GM23338 (cell line): ENCODE results near the gene NTRK1. TPM values are rescaled to one million over a fixed set of nuclear protein-coding genes. Genes with fewer than 3 reads are reported as not detected.
A peak's percentile ranks its signal among the peaks of the same experiment; 100 is the strongest.

Source experiments
- ATAC-seq: fragments of 200-7000 bp; cut with Tn5 transposase; 3 replicates; pipeline ENCODE4 v1.9.1; 2020
- DNase-seq: peaks from one replicate; pipeline ENCODE4 v3.0.0-alpha.2; 2015; ENCODE audit warnings: low spot score
- H2AFZ ChIP-seq: fragments of 200-600 bp; sonication (generic); 2 replicates; pipeline ENCODE4 v1.8.0; 2016; ENCODE audit warnings: antibody characterized with exemption, mild to moderate bottlenecking, moderate library complexity
- H3F3A ChIP-seq: fragments of 200-600 bp; sonication (generic); replicated peaks from 2 replicates; pipeline ENCODE4 v1.8.0; 2017; ENCODE audit warnings: antibody characterized with exemption, mixed run types, low read depth
- H3K27ac ChIP-seq: fragments of 200-600 bp; sonication (generic); 2 replicates; pipeline ENCODE4 v1.6.1; 2016; ENCODE audit warnings: low read depth
- H3K27me3 ChIP-seq: fragments of 200-600 bp; sonication (generic); 2 replicates; pipeline ENCODE4 v1.8.0; 2016; ENCODE audit warnings: mild to moderate bottlenecking, mixed run types, moderate library complexity; ENCODE audit not compliant: insufficient read depth
- H3K36me3 ChIP-seq: fragments of 200-600 bp; sonication (generic); 2 replicates; pipeline ENCODE4 v1.8.0; 2016; ENCODE audit warnings: mild to moderate bottlenecking; ENCODE audit not compliant: insufficient read depth
- H3K4me1 ChIP-seq: fragments of 200-600 bp; sonication (generic); 2 replicates; pipeline ENCODE4 v1.8.0; 2016; ENCODE audit warnings: mild to moderate bottlenecking, moderate library complexity; ENCODE audit not compliant: insufficient read depth
- H3K4me2 ChIP-seq: fragments of 200-600 bp; sonication (generic); 2 replicates; pipeline ENCODE4 v1.7.1; 2017; ENCODE audit warnings: mixed run types
- H3K4me3 ChIP-seq: fragments of 200-600 bp; sonication (generic); 2 replicates; pipeline ENCODE4 v1.6.1; 2016; ENCODE audit warnings: mixed run types
- H3K79me2 ChIP-seq: fragments of 200-600 bp; sonication (generic); replicated peaks from 2 replicates; pipeline ENCODE4 v1.8.0; 2017; ENCODE audit warnings: mild to moderate bottlenecking; ENCODE audit not compliant: insufficient read depth
- H3K9me2 ChIP-seq: fragments of 200-600 bp; sonication (generic); 2 replicates; pipeline ENCODE4 v1.8.0; 2017; ENCODE audit not compliant: insufficient read depth
- H4K20me1 ChIP-seq: fragments of 200-600 bp; sonication (generic); replicated peaks from 2 replicates; pipeline ENCODE4 v1.8.0; 2017; ENCODE audit warnings: mild to moderate bottlenecking; ENCODE audit not compliant: insufficient read depth
- H3K27ac Mint-ChIP-seq: 2 replicates; pipeline ENCODE4 v1.8.0; 2020; ENCODE audit warnings: inconsistent platforms, mild to moderate bottlenecking, moderate library complexity, mixed read lengths
- H3K27me3 Mint-ChIP-seq: 3 replicates; pipeline ENCODE4 v1.8.0; 2022; ENCODE audit warnings: low read depth, mild to moderate bottlenecking, moderate library complexity, mixed read lengths, inconsistent platforms; ENCODE audit not compliant: insufficient read depth, poor library complexity
- H3K36me3 Mint-ChIP-seq: 3 replicates; pipeline ENCODE4 v1.8.0; 2021; ENCODE audit warnings: low read depth, mild to moderate bottlenecking, inconsistent platforms, moderate library complexity, mixed read lengths
- H3K4me1 Mint-ChIP-seq: 3 replicates; pipeline ENCODE4 v1.8.0; 2020; ENCODE audit warnings: mild to moderate bottlenecking, inconsistent platforms, mixed read lengths
- H3K4me3 Mint-ChIP-seq: 3 replicates; pipeline ENCODE4 v1.8.0; 2021; ENCODE audit warnings: moderate library complexity, mild to moderate bottlenecking, inconsistent platforms, mixed read lengths
- H3K9me3 Mint-ChIP-seq: 3 replicates; pipeline ENCODE4 v1.8.0; 2020; ENCODE audit warnings: moderate library complexity, mild to moderate bottlenecking, inconsistent platforms, mixed read lengths
- CTCF ChIP-seq, 2 experiments: fragments of 200-600 bp in 1 of 2; sonication (generic) in 1 of 2; conservative IDR thresholded peaks; 2 replicates each; pipeline versions ENCODE4 v1.5.1 to v1.6.1; 2016 to 2017; ENCODE audit warnings: antibody characterized with exemption in 2 of 2, low read depth in 2 of 2, mild to moderate bottlenecking in 2 of 2, moderate library complexity in 1 of 2
- ETS1 ChIP-seq: IDR thresholded peaks from 2 replicates; pipeline ENCODE4 v1.6.1; 2016; ENCODE audit warnings: antibody characterized with exemption
- JUNB ChIP-seq: IDR thresholded peaks from one replicate; pipeline ENCODE4 v1.6.1; 2016; ENCODE audit warnings: antibody characterized with exemption; ENCODE audit not compliant: unreplicated experiment
- POLR2AphosphoS5 ChIP-seq: IDR thresholded peaks from 2 replicates; pipeline ENCODE4 v1.6.1; 2016; ENCODE audit warnings: antibody characterized with exemption, low read depth
- ZNF114 ChIP-seq: fragments of 250-450 bp; sonication (Bioruptor Pico); IDR thresholded peaks from 2 replicates; pipeline ENCODE4 v1.5.0; 2020; ENCODE audit warnings: mild to moderate bottlenecking, moderate library complexity
- ZNF331 ChIP-seq: fragments of 250-450 bp; sonication (Bioruptor Pico); IDR thresholded peaks from 2 replicates; pipeline ENCODE4 v1.5.0; 2020; ENCODE audit warnings: low read depth, mild to moderate bottlenecking, moderate library complexity
- polyA plus RNA-seq: library from polyadenylated mRNA; unstranded; fragments of >200 nt; fragmentation: Nextera tagmentation; extraction: Ambion mirVana; gene quantifications from 2 replicates; pipeline ENCODE4 v1.2.1, GENCODE V29; 2016
- total RNA-seq: library from RNA; depleted of rRNA; stranded (reverse); fragments of >200 nt; shearing (Covaris generic); gene quantifications from 2 replicates; pipeline ENCODE4 v1.2.3, GENCODE V29; 2014

NTRK1 gene
- total and polyA plus RNA-seq, 2 experiments from 2014 or later, result 0.42 to 0.45 TPM

GRCh38 chr1:156876281-156876680 is 15.6 kb downstream of the NTRK1 start:
- H3K4me2 ChIP-seq, result peak overlapping the region; percentile 65
- DNase-seq, result peak; percentile 90

GRCh38 chr1:156877433-156878170 is 16.9 kb downstream of the NTRK1 start:
- Mint-ChIP-seq H3K4me3 (no peak overlapping the region), H3K27me3 (peaks cover 15% of the 10 kb centered on the region), H3K9me3 (no peaks in the 10 kb centered on the region), H3K36me3 (no peaks in the 10 kb centered on the region), H3K4me1 (peaks cover 15% of the 10 kb centered on the region; the same call in 2 of the 3 replicates), H3K27ac (no peak overlapping the region)
- no peaks in the 10 kb centered on the region for H3K9me2 ChIP-seq
- no peak overlapping the region for H3K4me2 ChIP-seq
- H4K20me1 ChIP-seq, result no peaks in the 10 kb centered on the region
- ATAC-seq (no peak), DNase-seq (no peak)
- peaks cover 3% of the 10 kb centered on the region; the same call in 1 of the 2 replicates for H3K4me1 ChIP-seq
- H3K4me3 ChIP-seq, result no peak overlapping the region
- H3K79me2 ChIP-seq, result no peaks in the 10 kb centered on the region
- no peak overlapping the region for H3K27ac ChIP-seq
- no peak overlapping the region for H2AFZ ChIP-seq
- H3K36me3 ChIP-seq, result no peaks in the 10 kb centered on the region
- H3F3A ChIP-seq, result 0 out of 2 replicates have a peak, but pooled peaks cover 3% of the 10 kb centered on the region
- peaks cover 25% of the 10 kb centered on the region for H3K27me3 ChIP-seq
- no peak for TF ChIP-seq JUNB
- TF ChIP-seq ETS1, result no peak
- TF ChIP-seq ZNF331 (CRISPR knock-in tag), result no peak
- TF ChIP-seq CTCF (conservative IDR thresholded peaks at IDR 0.05; ENCODE audit: low read depth in 2 of 2), result no peak
- TF ChIP-seq ZNF114 (CRISPR knock-in tag), result no peak

More at GRCh38 chr1:156876281-156876680, 15.6 kb downstream of the NTRK1 start:
- H2AFZ ChIP-seq, result peak overlapping the region; percentile 98
- TF ChIP-seq CTCF (conservative IDR thresholded peaks at IDR 0.05; ENCODE audit: low read depth in 2 of 2) (peak; percentile 34 to 56), POLR2AphosphoS5 (no peak)
- H3K4me1 Mint-ChIP-seq, result peaks cover 10% of the 10 kb centered on the region; the same call in 2 of the 3 replicates
- ATAC-seq, result peak; percentile 96
- peak overlapping the region; percentile 8; the same call in 1 of the 3 replicates for H3K4me3 Mint-ChIP-seq
- 0 out of 2 replicates have a peak overlapping the region, but pooled peaks have one; percentile 39 for H3K4me3 ChIP-seq
- H3F3A ChIP-seq, result 0 out of 2 replicates have a peak, but pooled peaks cover 3% of the 10 kb centered on the region
- no peaks in the 10 kb centered on the region for H3K79me2 ChIP-seq
- peaks cover 3% of the 10 kb centered on the region; the same call in 1 of the 2 replicates for H3K4me1 ChIP-seq
- no peak overlapping the region for H3K27ac ChIP-seq
- no peak overlapping the region for H3K27ac Mint-ChIP-seq
- no peaks in the 10 kb centered on the region for H3K9me2 ChIP-seq
- H4K20me1 ChIP-seq, result no peaks in the 10 kb centered on the region
- H3K27me3 ChIP-seq, result peaks cover 25% of the 10 kb centered on the region
- H3K36me3 ChIP-seq, result no peaks in the 10 kb centered on the region
- H3K36me3 Mint-ChIP-seq, result no peaks in the 10 kb centered on the region
- no peaks in the 10 kb centered on the region for H3K9me3 Mint-ChIP-seq
- peaks cover 18% of the 10 kb centered on the region for H3K27me3 Mint-ChIP-seq
